H1 (cell line): ENCODE data around the gene ST3GAL3. TPM values are rescaled to one million over a fixed set of nuclear protein-coding genes. Genes with fewer than 3 reads are reported as not detected.

ENCODE experiments used
- FOSL1 ChIP-seq: IDR thresholded peaks from 2 replicates; pipeline ENCODE4 v1.6.1; 2011; ENCODE audit warnings: mild to moderate bottlenecking, low read depth, low read length, moderate library complexity; ENCODE audit not compliant: insufficient read depth
- MAFK ChIP-seq: IDR thresholded peaks from 2 replicates; pipeline ENCODE4 v1.6.1; 2012; ENCODE audit warnings: low read depth, mild to moderate bottlenecking, improper control_type of control experiment, low read length
- NANOG ChIP-seq: IDR thresholded peaks from 2 replicates; pipeline ENCODE4 v1.6.1; 2011; ENCODE audit warnings: low read length, low read depth, mild to moderate bottlenecking, inconsistent platforms; ENCODE audit not compliant: insufficient read depth, poor library complexity, severe bottlenecking
- POLR2AphosphoS5 ChIP-seq: IDR thresholded peaks from 2 replicates; pipeline ENCODE4 v1.6.1; 2011; ENCODE audit warnings: low read depth, low read length
- SAP30 ChIP-seq: fragments of 300-600 bp; sonication (generic); IDR thresholded peaks from 2 replicates; pipeline ENCODE4 v1.7.1; 2012; ENCODE audit warnings: low read length, moderate library complexity, mild to moderate bottlenecking, inconsistent platforms; ENCODE audit not compliant: insufficient read depth, insufficient replicate concordance
- SUZ12 ChIP-seq: fragments of 200-600 bp; sonication (generic); IDR thresholded peaks from 2 replicates; pipeline ENCODE4 v1.6.1; 2012; ENCODE audit warnings: mild to moderate bottlenecking, inconsistent platforms, low read length, moderate library complexity, mixed read lengths
- USF2 ChIP-seq: IDR thresholded peaks from 2 replicates; pipeline ENCODE4 v1.6.1; 2011; ENCODE audit warnings: low read length, improper control_type of control experiment
- polyA plus RNA-seq, 7 experiments: library from polyadenylated mRNA; depleted of rRNA in 3 of 7; stranded (reverse) in 5 of 7; unstranded in 2 of 7; fragments of >200 nt in 5 of 7; fragments of 200-250 nt in 2 of 7; gene quantifications; 1 replicate in 5 of 7; 2 replicates in 1 of 7; 4 replicates in 1 of 7; pipeline versions ENCODE4 v1.2.1 to v1.2.3, GENCODE V29; 2011 to 2013; ENCODE audit warnings: missing spikeins in 2 of 7, mixed read lengths in 2 of 7
- total RNA-seq: library from RNA; stranded (reverse); fragmentation: NEBNext Ultra II Directional; extraction: Animal tissue kit (Norgen Biotek cat#: 25700); gene quantifications from 2 replicates; pipeline ENCODE4 v1.2.1, GENCODE V29; 2021
- TF ChIP-seq, protein P1 (sequence below): fragments of 300-600 bp; sonication (generic); IDR thresholded peaks from 2 replicates; pipeline ENCODE4 v1.7.1; 2012; ENCODE audit warnings: low read length, moderate library complexity, mild to moderate bottlenecking, inconsistent platforms; ENCODE audit not compliant: insufficient replicate concordance

ST3GAL3 gene
- total and polyA plus RNA-seq, 2 of the 8 experiments (the other 6 are each of a cell fraction or from before 2014, with no cell fraction given) = 6.8 to 7.0 TPM

GRCh38 chr1:43946236-43947060 lies 239.1 kb downstream of the ST3GAL3 start, which contains the start of gene IPO13 (continued):
- TF ChIP-seq FOSL1 (0 out of 2 replicates have a peak, but pooled peaks have one; percentile 45), SAP30 (peak; percentile 36), NANOG (no peak), MAFK (no peak), USF2 (peak; percentile 87), POLR2AphosphoS5 (peak; percentile 38; the same call in 1 of the 2 replicates), SUZ12 (no peak)
- TF ChIP-seq, protein P1, sequence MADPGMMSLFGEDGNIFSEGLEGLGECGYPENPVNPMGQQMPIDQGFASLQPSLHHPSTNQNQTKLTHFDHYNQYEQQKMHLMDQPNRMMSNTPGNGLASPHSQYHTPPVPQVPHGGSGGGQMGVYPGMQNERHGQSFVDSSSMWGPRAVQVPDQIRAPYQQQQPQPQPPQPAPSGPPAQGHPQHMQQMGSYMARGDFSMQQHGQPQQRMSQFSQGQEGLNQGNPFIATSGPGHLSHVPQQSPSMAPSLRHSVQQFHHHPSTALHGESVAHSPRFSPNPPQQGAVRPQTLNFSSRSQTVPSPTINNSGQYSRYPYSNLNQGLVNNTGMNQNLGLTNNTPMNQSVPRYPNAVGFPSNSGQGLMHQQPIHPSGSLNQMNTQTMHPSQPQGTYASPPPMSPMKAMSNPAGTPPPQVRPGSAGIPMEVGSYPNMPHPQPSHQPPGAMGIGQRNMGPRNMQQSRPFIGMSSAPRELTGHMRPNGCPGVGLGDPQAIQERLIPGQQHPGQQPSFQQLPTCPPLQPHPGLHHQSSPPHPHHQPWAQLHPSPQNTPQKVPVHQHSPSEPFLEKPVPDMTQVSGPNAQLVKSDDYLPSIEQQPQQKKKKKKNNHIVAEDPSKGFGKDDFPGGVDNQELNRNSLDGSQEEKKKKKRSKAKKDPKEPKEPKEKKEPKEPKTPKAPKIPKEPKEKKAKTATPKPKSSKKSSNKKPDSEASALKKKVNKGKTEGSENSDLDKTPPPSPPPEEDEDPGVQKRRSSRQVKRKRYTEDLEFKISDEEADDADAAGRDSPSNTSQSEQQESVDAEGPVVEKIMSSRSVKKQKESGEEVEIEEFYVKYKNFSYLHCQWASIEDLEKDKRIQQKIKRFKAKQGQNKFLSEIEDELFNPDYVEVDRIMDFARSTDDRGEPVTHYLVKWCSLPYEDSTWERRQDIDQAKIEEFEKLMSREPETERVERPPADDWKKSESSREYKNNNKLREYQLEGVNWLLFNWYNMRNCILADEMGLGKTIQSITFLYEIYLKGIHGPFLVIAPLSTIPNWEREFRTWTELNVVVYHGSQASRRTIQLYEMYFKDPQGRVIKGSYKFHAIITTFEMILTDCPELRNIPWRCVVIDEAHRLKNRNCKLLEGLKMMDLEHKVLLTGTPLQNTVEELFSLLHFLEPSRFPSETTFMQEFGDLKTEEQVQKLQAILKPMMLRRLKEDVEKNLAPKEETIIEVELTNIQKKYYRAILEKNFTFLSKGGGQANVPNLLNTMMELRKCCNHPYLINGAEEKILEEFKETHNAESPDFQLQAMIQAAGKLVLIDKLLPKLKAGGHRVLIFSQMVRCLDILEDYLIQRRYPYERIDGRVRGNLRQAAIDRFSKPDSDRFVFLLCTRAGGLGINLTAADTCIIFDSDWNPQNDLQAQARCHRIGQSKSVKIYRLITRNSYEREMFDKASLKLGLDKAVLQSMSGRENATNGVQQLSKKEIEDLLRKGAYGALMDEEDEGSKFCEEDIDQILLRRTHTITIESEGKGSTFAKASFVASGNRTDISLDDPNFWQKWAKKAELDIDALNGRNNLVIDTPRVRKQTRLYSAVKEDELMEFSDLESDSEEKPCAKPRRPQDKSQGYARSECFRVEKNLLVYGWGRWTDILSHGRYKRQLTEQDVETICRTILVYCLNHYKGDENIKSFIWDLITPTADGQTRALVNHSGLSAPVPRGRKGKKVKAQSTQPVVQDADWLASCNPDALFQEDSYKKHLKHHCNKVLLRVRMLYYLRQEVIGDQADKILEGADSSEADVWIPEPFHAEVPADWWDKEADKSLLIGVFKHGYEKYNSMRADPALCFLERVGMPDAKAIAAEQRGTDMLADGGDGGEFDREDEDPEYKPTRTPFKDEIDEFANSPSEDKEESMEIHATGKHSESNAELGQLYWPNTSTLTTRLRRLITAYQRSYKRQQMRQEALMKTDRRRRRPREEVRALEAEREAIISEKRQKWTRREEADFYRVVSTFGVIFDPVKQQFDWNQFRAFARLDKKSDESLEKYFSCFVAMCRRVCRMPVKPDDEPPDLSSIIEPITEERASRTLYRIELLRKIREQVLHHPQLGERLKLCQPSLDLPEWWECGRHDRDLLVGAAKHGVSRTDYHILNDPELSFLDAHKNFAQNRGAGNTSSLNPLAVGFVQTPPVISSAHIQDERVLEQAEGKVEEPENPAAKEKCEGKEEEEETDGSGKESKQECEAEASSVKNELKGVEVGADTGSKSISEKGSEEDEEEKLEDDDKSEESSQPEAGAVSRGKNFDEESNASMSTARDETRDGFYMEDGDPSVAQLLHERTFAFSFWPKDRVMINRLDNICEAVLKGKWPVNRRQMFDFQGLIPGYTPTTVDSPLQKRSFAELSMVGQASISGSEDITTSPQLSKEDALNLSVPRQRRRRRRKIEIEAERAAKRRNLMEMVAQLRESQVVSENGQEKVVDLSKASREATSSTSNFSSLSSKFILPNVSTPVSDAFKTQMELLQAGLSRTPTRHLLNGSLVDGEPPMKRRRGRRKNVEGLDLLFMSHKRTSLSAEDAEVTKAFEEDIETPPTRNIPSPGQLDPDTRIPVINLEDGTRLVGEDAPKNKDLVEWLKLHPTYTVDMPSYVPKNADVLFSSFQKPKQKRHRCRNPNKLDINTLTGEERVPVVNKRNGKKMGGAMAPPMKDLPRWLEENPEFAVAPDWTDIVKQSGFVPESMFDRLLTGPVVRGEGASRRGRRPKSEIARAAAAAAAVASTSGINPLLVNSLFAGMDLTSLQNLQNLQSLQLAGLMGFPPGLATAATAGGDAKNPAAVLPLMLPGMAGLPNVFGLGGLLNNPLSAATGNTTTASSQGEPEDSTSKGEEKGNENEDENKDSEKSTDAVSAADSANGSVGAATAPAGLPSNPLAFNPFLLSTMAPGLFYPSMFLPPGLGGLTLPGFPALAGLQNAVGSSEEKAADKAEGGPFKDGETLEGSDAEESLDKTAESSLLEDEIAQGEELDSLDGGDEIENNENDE = no peak
